IPS-NIHi7 (cell line): ENCODE measurements around the gene MATN1.

Source experiments
- DNase-seq: peaks from one replicate; pipeline ENCODE4 v3.0.0; 2012; ENCODE audit warnings: mixed read lengths; ENCODE audit errors: extremely low spot score

The MATN1 gene

GRCh38 chr1:30745156-30745833, 21.9 kb upstream of the MATN1 start:
- no peak for DNase-seq

GRCh38 chr1:30744060-30744756, 20.8 kb upstream of the MATN1 start:
- DNase-seq = no peak

GRCh38 chr1:30743584-30744059, 20.2 kb upstream of the MATN1 start:
- no peak for DNase-seq

- DNase-seq = no peak
These were observed 19.7 kb upstream of the MATN1 start for GRCh38 chr1:30742963-30743559.

GRCh38 chr1:30742300-30742962, 19.0 kb upstream of the MATN1 start:
- no peak for DNase-seq

GRCh38 chr1:30741239-30741894, 18.0 kb upstream of the MATN1 start:
- DNase-seq = peak; percentile 50

GRCh38 chr1:30740251-30741238, 17.2 kb upstream of the MATN1 start:
- DNase-seq = no peak

GRCh38 chr1:30739601-30740000, 16.2 kb upstream of the MATN1 start:
- no peak for DNase-seq

- no peak for DNase-seq
These were observed 15.6 kb upstream of the MATN1 start for GRCh38 chr1:30738715-30739559.

GRCh38 chr1:30738040-30738714, 14.8 kb upstream of the MATN1 start:
- no peak for DNase-seq

- no peak for DNase-seq
These were observed 14.1 kb upstream of the MATN1 start for GRCh38 chr1:30737357-30738039.

GRCh38 chr1:30735668-30736498, 12.5 kb upstream of the MATN1 start:
- DNase-seq = no peak

- no peak for DNase-seq
These were observed 11.7 kb upstream of the MATN1 start for GRCh38 chr1:30735124-30735523.

GRCh38 chr1:30734580-30734979, 11.2 kb upstream of the MATN1 start:
- DNase-seq = no peak

GRCh38 chr1:30734106-30734505, 10.7 kb upstream of the MATN1 start:
- no peak for DNase-seq

GRCh38 chr1:30733493-30733892, 10.1 kb upstream of the MATN1 start:
- DNase-seq = no peak

GRCh38 chr1:30732277-30732996, 9.1 kb upstream of the MATN1 start:
- DNase-seq = no peak
